AG08396 (cell line): Measurements from ENCODE around the gene CRTC1.
"Not testable (repeated sequence)": the region's sequence is repeated elsewhere in the genome, so short reads cannot be mapped to it uniquely, and the experiment has no call there.

Experiments used
- DNase-seq: peaks from one replicate; pipeline ENCODE4 v3.0.0; 2012; ENCODE audit warnings: low spot score, mixed read lengths

The CRTC1 gene

GRCh38 chr19:18701250-18701608 lies 17.7 kb downstream of the CRTC1 start:
- no peak for DNase-seq

GRCh38 chr19:18704054-18704453 lies 20.6 kb downstream of the CRTC1 start:
- no peak for DNase-seq

GRCh38 chr19:18704971-18705370 lies 21.5 kb downstream of the CRTC1 start:
- no peak for DNase-seq

- no peak for DNase-seq
Measured at GRCh38 chr19:18708452-18709231, 25.2 kb downstream of the CRTC1 start.

GRCh38 chr19:18709546-18709945 lies 26.1 kb downstream of the CRTC1 start:
- DNase-seq, result no peak

GRCh38 chr19:18710186-18710585 lies 26.7 kb downstream of the CRTC1 start:
- DNase-seq, result no peak

GRCh38 chr19:18710996-18711751 lies 27.7 kb downstream of the CRTC1 start:
- peak; percentile 56 for DNase-seq

GRCh38 chr19:18711893-18712292 lies 28.4 kb downstream of the CRTC1 start:
- no peak for DNase-seq

- no peak for DNase-seq
Measured at GRCh38 chr19:18712981-18713380, 29.5 kb downstream of the CRTC1 start.

- DNase-seq, result no peak
Measured at GRCh38 chr19:18713550-18714117, 30.2 kb downstream of the CRTC1 start.

- no peak for DNase-seq
Measured at GRCh38 chr19:18715416-18715815, 31.9 kb downstream of the CRTC1 start.

- DNase-seq, result no peak
Measured at GRCh38 chr19:18716857-18717256, 33.4 kb downstream of the CRTC1 start.

- DNase-seq, result no peak
Measured at GRCh38 chr19:18717601-18718000, 34.1 kb downstream of the CRTC1 start.

GRCh38 chr19:18718015-18718526 lies 34.6 kb downstream of the CRTC1 start:
- no peak for DNase-seq

GRCh38 chr19:18718846-18719458 lies 35.5 kb downstream of the CRTC1 start:
- no peak for DNase-seq

GRCh38 chr19:18719541-18719940 lies 36.1 kb downstream of the CRTC1 start:
- no peak for DNase-seq

- DNase-seq, result no peak
Measured at GRCh38 chr19:18723871-18724377, 40.4 kb downstream of the CRTC1 start.

GRCh38 chr19:18725841-18726770 lies 42.6 kb downstream of the CRTC1 start:
- DNase-seq, result no peak

GRCh38 chr19:18726846-18727245 lies 43.4 kb downstream of the CRTC1 start:
- DNase-seq, result no peak

GRCh38 chr19:18727602-18728001 lies 44.1 kb downstream of the CRTC1 start:
- not testable (repeated sequence) for DNase-seq

GRCh38 chr19:18729933-18730530 lies 46.6 kb downstream of the CRTC1 start:
- no peak for DNase-seq
